ENCODE measurements around the gene TSHZ3. TPM values are rescaled to one million over a fixed set of nuclear protein-coding genes. Genes with fewer than 3 reads are reported as not detected.

TSHZ3 gene
- total RNA-seq, 1 donor from 2014 or later: 0.61 TPM

- intact Hi-C loops (cut with micrococcal nuclease): no loop called here
These were observed 79.7 kb downstream of the TSHZ3 start for GRCh38 chr19:31269425-31270127.

GRCh38 chr19:31268751-31269383, 80.4 kb downstream of the TSHZ3 start:
- intact Hi-C loops (cut with micrococcal nuclease): no loop called here

- intact Hi-C loops (cut with micrococcal nuclease): no loop called here
These were observed 82.5 kb downstream of the TSHZ3 start for GRCh38 chr19:31266731-31267130.

GRCh38 chr19:31266196-31266595, 83.0 kb downstream of the TSHZ3 start:
- intact Hi-C loops (cut with micrococcal nuclease): no loop called here

- intact Hi-C loops (cut with micrococcal nuclease): no loop called here
These were observed 85.0 kb downstream of the TSHZ3 start for GRCh38 chr19:31264041-31264778.

GRCh38 chr19:31263328-31263727, 85.9 kb downstream of the TSHZ3 start:
- intact Hi-C loops (cut with micrococcal nuclease): no loop called here

GRCh38 chr19:31262725-31263191, 86.5 kb downstream of the TSHZ3 start:
- intact Hi-C loops (cut with micrococcal nuclease): no loop called here

- intact Hi-C loops (cut with micrococcal nuclease): no loop called here
These were observed 87.5 kb downstream of the TSHZ3 start for GRCh38 chr19:31261603-31262212.

GRCh38 chr19:31261019-31261602, 88.1 kb downstream of the TSHZ3 start:
- intact Hi-C loops (cut with micrococcal nuclease): no loop called here

- intact Hi-C loops (cut with micrococcal nuclease): no loop called here
These were observed 88.9 kb downstream of the TSHZ3 start for GRCh38 chr19:31260171-31260933.

GRCh38 chr19:31258211-31259052, 90.8 kb downstream of the TSHZ3 start:
- intact Hi-C loops (cut with micrococcal nuclease): no loop called here

- intact Hi-C loops (cut with micrococcal nuclease): no loop called here
These were observed 91.7 kb downstream of the TSHZ3 start for GRCh38 chr19:31257426-31258130.

GRCh38 chr19:31257025-31257424, 92.2 kb downstream of the TSHZ3 start:
- intact Hi-C loops (cut with micrococcal nuclease): no loop called here

GRCh38 chr19:31256593-31256960, 92.7 kb downstream of the TSHZ3 start:
- intact Hi-C loops (cut with micrococcal nuclease): no loop called here

GRCh38 chr19:31255831-31256592, 93.2 kb downstream of the TSHZ3 start:
- intact Hi-C loops (cut with micrococcal nuclease): no loop called here

GRCh38 chr19:31255174-31255799, 93.9 kb downstream of the TSHZ3 start:
- intact Hi-C loops (cut with micrococcal nuclease): no loop called here

- intact Hi-C loops (cut with micrococcal nuclease): no loop called here
These were observed 94.6 kb downstream of the TSHZ3 start for GRCh38 chr19:31254611-31255010.

- intact Hi-C loops (cut with micrococcal nuclease): no loop called here
These were observed 95.1 kb downstream of the TSHZ3 start for GRCh38 chr19:31254180-31254551.

All from T-helper 2 cell treated with Interferon-gamma antibody and Interleukin-4, amounts not matched to agents 100 ng/mL and 5 ng/mL, for 36 hours (primary cell).